OCI-LY7 (cell line): Measurements from ENCODE around the gene UROS. TPM values are rescaled to one million over a fixed set of nuclear protein-coding genes. Genes with fewer than 3 reads are reported as not detected.

Experiments
- BruUV-seq: library from RNA; stranded (reverse); fragments of 400-500 nt; replicated peaks from 2 replicates; lab custom pipeline; 2021; lab: Mats Ljungman, UMichigan
- CTCF ChIA-PET: fragments of 300-600 bp; sonication (Branson Sonifier 250); formaldehyde crosslinking; loops from one replicate; lab custom pipeline; 2022; ENCODE audit warnings: antibody characterized with exemption; ENCODE audit not compliant: unreplicated experiment; lab: Charles Lee
- POLR2A ChIA-PET: fragments of 300-600 bp; sonication (Branson Sonifier 250); formaldehyde crosslinking; loops from one replicate; lab custom pipeline; 2022; ENCODE audit warnings: antibody characterized with exemption; lab: Charles Lee
- DNase-seq: peaks from one replicate; pipeline ENCODE4 v3.0.0-alpha.2; 2015; ENCODE audit warnings: low spot score
- H2AFZ ChIP-seq: fragments of 200-600 bp; sonication (generic), shearing (Covaris generic); 2 replicates; pipeline ENCODE4 v1.6.1; 2014; ENCODE audit warnings: mild to moderate bottlenecking, antibody characterized with exemption, low read length, moderate library complexity
- H3K27ac ChIP-seq: fragments of 200-600 bp; sonication (generic); 2 replicates; pipeline ENCODE4 v1.5.1; 2014; ENCODE audit warnings: mixed run types, low read depth, mild to moderate bottlenecking, moderate library complexity, low read length, inconsistent platforms; ENCODE audit not compliant: poor library complexity, severe bottlenecking
- H3K36me3 ChIP-seq: fragments of 200-600 bp; sonication (generic); 2 replicates; pipeline ENCODE4 v1.6.1; 2014; ENCODE audit warnings: mild to moderate bottlenecking, antibody characterized with exemption, low read length, moderate library complexity, mixed read lengths; ENCODE audit not compliant: insufficient read depth
- H3K4me1 ChIP-seq: fragments of 200-600 bp; sonication (generic); 2 replicates; pipeline ENCODE4 v1.5.1; 2014; ENCODE audit warnings: mild to moderate bottlenecking, low read length; ENCODE audit not compliant: insufficient read depth, poor library complexity, severe bottlenecking
- H3K4me2 ChIP-seq: fragments of 200-600 bp; sonication (generic); 2 replicates; pipeline ENCODE4 v1.6.1; 2014; ENCODE audit warnings: mild to moderate bottlenecking, low read length
- H3K4me3 ChIP-seq: fragments of 200-600 bp; sonication (generic); 2 replicates; pipeline ENCODE4 v1.5.1; 2014; ENCODE audit warnings: mild to moderate bottlenecking, low read depth, low read length; ENCODE audit not compliant: poor library complexity, severe bottlenecking
- H3K79me2 ChIP-seq: fragments of 200-600 bp; sonication (generic); 2 replicates; pipeline ENCODE4 v1.6.1; 2016; ENCODE audit warnings: low read depth, mild to moderate bottlenecking, low read length, moderate library complexity, mixed read lengths; ENCODE audit not compliant: insufficient read depth
- H3K9me2 ChIP-seq: fragments of 200-600 bp; sonication (generic); 2 replicates; pipeline ENCODE4 v1.6.1; 2016; ENCODE audit warnings: mild to moderate bottlenecking, low read length, mixed read lengths; ENCODE audit not compliant: insufficient read depth
- H3K9me3 ChIP-seq: fragments of 200-600 bp; sonication (generic); 2 replicates; pipeline ENCODE4 v1.6.1; 2014; ENCODE audit warnings: mild to moderate bottlenecking, mixed run types, low read length, mixed read lengths
- H4K20me1 ChIP-seq: fragments of 200-600 bp; sonication (generic); 2 replicates; pipeline ENCODE4 v1.6.1; 2014; ENCODE audit warnings: mild to moderate bottlenecking, antibody characterized with exemption, low read length, moderate library complexity, mixed read lengths; ENCODE audit not compliant: insufficient read depth
- EZH2phosphoT487 ChIP-seq: fragments of 200-600 bp; sonication (generic); IDR thresholded peaks from 2 replicates; pipeline ENCODE4 v1.6.1; 2018; ENCODE audit warnings: low read depth, borderline replicate concordance, mild to moderate bottlenecking, mixed run types, antibody characterized with exemption, low read length, moderate library complexity, mixed read lengths
- intact Hi-C: fragments of 100-400 bp; cut with micrococcal nuclease; formaldehyde crosslinking; loops from one replicate; pipeline ENCODE4 v1.10.0; 2022; ENCODE audit not compliant: unreplicated experiment
- total RNA-seq, 2 experiments: library from RNA; depleted of rRNA in 1 of 2; stranded (reverse); fragments of >200 nt in 1 of 2; shearing (Covaris generic) in 1 of 2; gene quantifications; 2 replicates each; pipeline ENCODE4 v1.2.3, GENCODE V29; 2014 to 2022
- TF ChIP-seq, protein P1 (sequence below): fragments of 200-600 bp; sonication (generic); conservative IDR thresholded peaks from 2 replicates; pipeline ENCODE4 v1.5.1; 2014; ENCODE audit warnings: mild to moderate bottlenecking, antibody characterized with exemption, low read length, moderate library complexity, mixed read lengths

UROS gene
- total RNA-seq, 2 experiments from 2014 or later, result 37.3 to 44.5 TPM

DNA sequence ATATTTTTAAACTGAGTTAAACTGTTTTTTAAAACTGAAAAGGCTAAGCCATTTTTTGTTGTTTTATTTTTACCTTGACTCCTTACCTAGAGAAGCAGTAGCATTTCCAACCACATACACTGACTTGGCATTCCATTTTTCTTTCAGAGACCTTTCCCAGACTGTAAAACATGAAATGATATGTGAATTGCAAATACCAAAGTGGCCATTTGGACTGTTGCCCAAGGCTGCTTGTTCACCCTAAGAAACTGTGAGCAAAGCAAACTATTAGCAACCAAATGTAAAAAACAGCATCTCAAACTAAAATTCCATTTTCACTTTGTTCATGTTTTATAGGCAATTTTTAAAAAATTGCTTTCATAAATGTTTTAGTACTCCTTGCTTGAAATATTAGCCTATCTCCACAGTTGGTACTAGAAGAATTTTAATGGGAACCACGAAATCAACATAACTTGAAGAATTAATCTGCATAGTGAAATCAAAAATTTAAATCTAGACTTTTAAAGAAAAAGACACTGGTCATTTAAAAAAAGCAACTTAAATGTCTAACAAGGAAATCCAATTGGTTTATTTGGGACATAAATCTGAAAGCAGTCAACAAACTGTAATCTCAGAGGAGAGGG lies 10.8 kb downstream of the UROS start:
- H3K36me3 ChIP-seq, result peaks cover 38% of the 10 kb centered on the region

DNA sequence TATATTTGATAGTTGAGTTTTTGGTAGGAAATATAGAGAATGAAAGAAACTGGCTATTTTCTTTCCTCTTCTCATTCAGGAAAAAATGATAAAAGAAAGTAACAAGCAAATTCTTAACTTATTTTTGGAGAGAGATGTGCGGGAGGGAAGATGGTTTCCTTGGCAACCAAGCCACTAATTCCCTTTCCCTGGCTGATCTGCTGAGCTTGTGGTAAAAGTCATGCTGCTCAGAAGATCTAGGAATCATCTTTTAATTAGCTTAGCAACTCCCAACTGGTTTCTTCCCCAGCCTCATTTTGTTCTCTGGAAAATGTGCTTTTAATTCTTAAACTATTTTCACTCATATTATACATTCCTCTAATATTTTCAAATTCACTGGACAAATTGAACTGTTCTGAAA lies 11.8 kb downstream of the UROS start:
- POLR2A ChIA-PET, result interaction anchor here (0.7 kb wide), 1 partner anchor 98 kb away, joined by 3 read pairs; no protein-coding TSS in a partner anchor
- CTCF ChIA-PET, result no interaction called here
- peaks cover 48% of the 10 kb centered on the region for H3K36me3 ChIP-seq

More for the DNA sequence above, 10.8 kb downstream of the UROS start:
- Histone ChIP-seq H4K20me1 (no peaks in the 10 kb centered on the region), H3K9me3 (no peaks in the 10 kb centered on the region), H3K4me1 (no peaks in the 10 kb centered on the region), H3K4me2 (no peak overlapping the region), H3K27ac (no peak overlapping the region), H3K4me3 (no peak overlapping the region), H3K79me2 (no peaks in the 10 kb centered on the region), H3K9me2 (no peaks in the 10 kb centered on the region), H2AFZ (no peak overlapping the region)
- BruUV-seq, result no TSS peak
- CTCF ChIA-PET, result no interaction called here
- POLR2A ChIA-PET, result no interaction called here
- no peak for DNase-seq
- intact Hi-C loops, result no loop called here
- TF ChIP-seq EZH2phosphoT487, result no peak
- TF ChIP-seq, protein P1, sequence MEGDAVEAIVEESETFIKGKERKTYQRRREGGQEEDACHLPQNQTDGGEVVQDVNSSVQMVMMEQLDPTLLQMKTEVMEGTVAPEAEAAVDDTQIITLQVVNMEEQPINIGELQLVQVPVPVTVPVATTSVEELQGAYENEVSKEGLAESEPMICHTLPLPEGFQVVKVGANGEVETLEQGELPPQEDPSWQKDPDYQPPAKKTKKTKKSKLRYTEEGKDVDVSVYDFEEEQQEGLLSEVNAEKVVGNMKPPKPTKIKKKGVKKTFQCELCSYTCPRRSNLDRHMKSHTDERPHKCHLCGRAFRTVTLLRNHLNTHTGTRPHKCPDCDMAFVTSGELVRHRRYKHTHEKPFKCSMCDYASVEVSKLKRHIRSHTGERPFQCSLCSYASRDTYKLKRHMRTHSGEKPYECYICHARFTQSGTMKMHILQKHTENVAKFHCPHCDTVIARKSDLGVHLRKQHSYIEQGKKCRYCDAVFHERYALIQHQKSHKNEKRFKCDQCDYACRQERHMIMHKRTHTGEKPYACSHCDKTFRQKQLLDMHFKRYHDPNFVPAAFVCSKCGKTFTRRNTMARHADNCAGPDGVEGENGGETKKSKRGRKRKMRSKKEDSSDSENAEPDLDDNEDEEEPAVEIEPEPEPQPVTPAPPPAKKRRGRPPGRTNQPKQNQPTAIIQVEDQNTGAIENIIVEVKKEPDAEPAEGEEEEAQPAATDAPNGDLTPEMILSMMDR, result no peak

More for the DNA sequence above, 11.8 kb downstream of the UROS start:
- TF ChIP-seq, protein P1, result no peak
- no peak for TF ChIP-seq EZH2phosphoT487
- H3K79me2 ChIP-seq, result no peaks in the 10 kb centered on the region
- no peaks in the 10 kb centered on the region for H3K9me3 ChIP-seq
- no peak for DNase-seq
- BruUV-seq, result no TSS peak
- no peak overlapping the region for H3K4me2 ChIP-seq
- no peaks in the 10 kb centered on the region for H3K4me1 ChIP-seq
- no peak overlapping the region for H3K27ac ChIP-seq
- H3K4me3 ChIP-seq, result no peak overlapping the region
- no peaks in the 10 kb centered on the region for H3K9me2 ChIP-seq
- intact Hi-C loops, result no loop called here
- no peaks in the 10 kb centered on the region for H4K20me1 ChIP-seq
- H2AFZ ChIP-seq, result no peak overlapping the region
